DMS53 treated with DMSO at 0.1 percent for 48 hours (cell line): ENCODE measurements around the gene CROCC2.

Experiments
- DNase-seq: peaks from one replicate; lab custom pipeline; 2025; ENCODE audit not compliant: unreplicated experiment; lab: John Stamatoyannopoulos, UW

Gene CROCC2

DNA sequence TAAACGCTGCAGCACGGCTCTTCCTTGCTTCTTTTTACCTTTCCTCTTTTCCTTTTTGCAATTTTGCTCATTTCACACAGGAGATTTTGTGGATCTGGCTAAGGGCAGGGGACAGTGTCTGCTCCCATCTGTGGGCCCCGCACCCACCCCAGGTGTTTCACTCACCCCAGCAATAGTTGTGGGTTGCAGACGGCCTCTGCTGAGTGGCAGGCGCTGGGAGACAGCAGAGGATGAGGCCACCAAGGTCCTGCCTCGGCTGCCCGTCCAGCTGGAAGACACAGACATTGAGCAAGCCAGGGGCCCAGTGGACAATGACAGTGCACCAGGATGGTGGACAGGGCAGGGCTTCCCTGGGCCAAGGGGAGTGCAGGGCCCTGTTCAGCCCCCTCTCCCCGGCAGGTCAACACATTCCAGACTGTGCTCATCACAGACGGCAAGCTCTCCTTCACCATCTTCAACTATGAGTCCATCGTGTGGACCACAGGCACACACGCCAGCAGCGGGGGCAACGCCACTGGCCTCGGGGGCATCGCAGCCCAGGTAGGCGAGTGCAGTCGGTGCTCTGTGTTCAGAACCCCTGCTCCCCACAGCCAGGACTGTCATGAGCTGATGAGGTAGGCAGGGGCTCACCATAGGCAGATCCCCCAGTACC lies 127.3 kb downstream of the CROCC2 start:
- no peak for DNase-seq

DNA sequence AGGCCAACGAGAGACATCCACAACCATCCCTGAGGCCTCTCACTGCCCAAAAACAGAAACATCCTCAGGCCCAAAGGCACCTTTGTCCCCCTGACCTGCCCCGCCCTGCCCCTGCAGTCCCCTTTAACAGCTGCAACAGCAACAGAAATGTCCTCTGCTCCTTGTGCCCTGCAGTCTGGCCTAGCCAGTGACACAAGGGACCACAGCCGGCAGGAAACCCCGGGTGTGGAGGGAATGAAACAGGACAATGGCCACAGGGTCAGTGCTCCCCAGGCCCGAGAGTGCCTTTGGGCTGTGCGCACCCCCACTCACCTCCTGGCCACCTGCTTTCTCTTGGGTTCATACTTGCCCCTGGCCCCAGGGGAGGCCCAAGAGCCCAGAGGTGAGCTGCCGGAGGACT lies 127.9 kb downstream of the CROCC2 start:
- DNase-seq = no peak

DNA sequence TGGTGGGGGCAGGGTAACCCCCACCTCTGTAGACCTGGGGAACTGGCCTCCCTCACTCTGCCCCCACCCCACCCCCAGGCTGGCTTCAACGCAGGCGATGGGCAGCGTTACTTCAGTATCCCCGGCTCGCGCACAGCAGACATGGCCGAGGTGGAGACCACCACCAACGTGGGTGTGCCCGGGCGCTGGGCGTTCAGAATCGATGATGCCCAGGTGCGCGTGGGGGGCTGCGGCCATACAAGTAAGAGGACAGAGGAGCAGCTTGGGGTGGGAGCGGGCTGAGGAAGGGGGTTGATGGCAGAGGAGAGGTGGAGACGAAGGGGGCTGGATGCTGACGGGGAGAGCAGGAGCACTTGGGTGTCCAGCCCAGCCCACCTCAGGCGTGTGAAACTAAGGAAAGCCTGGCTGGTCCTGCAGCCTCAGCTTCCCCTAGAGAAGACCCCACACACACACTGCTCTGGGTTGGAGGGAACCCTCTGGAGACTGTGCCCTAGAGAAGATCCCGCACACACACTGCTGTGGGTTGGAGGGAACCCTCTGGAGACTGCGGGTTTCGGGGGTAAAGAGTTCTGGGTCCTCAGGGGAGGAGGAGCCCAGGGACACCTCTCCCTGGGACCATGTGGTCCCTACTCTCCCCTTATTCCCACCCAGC lies 128.5 kb downstream of the CROCC2 start:
- no peak for DNase-seq

DNA sequence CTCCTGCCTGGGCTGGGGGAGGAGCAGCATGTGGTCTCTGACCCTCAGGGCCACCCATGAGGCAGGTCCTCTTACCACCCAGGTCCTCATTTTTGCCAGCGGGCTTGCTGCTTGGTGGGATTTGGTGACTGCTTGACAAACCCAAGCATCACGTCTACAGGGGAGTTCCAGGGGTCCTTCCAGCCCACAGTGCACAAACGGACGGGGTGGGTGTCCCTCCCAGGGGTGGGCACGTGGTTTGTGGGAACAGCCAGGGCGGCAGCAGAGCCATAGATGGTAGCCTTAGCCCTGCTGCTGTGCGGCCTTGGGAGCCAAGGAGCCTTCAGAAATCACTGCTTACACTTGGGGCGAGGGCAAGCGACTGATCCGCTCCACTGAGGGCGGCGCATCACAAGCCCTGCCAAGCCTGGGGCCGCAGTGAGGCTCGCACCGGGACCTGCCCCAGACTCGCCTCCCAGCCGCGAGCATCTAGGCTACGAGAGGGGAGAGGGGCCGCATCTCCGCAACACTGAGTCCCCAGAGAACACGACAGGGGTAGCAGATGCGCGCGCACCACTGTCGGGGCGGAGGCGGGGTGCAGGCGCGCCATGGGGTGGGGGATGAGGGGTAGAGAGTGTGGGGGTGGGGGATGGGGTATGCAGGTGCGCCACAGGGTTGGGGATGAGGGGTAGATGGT lies 129.1 kb downstream of the CROCC2 start:
- DNase-seq = no peak

DNA sequence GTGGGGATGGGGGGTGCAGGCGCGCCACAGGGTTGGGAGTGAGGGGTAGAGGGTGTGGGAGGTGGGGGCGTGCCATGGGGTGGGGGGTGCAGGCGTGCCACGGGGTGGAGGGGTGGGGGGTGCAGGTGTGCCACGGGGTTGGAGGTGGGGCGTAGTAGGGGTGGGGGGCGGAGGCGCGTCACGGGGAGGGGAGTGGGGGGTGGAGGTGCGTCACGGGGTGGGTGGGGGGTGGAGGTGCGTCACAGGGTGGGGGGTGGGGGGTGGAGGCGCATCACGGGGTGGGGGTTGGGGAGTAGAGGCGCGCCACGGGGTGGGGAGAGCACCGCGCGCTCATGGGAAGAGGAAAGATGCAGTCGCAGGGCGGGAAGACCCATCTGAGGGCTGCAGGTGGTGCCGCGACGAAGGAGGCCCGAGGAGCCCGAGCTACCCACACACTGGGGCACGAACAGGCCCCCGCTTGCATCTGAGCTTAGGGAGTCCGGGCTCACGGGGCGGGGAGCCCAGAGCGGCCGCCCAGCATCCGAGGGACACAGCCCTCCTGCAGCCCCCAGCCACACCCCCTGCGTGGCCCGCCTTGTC lies 129.8 kb downstream of the CROCC2 start:
- DNase-seq = no peak

DNA sequence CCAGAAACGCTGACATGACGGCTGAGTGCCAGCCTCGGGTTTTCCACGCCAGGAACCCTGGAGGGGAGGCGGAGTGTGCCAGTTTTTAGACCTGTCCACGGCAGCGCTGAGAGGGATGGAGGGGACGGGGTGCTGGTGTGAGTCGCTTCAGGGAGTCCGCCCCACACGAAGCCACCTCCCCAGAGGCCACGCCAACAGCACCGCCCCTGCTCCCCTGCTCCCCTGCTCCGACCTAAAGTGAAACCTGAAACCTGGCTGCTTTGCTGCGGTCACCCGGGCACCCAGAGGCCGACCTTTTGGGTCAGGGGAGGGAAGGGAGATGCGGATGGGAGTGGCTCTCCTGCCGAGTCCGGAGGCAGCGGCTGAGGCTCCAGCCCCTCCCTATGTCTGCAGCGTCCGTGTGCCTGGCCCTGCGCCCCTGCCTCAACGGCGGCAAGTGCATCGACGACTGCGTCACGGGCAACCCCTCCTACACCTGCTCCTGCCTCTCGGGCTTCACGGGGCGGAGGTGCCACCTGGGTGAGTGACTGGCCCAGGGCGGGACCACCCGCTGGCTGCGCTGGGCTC lies 130.3 kb downstream of the CROCC2 start:
- no peak for DNase-seq

DNA sequence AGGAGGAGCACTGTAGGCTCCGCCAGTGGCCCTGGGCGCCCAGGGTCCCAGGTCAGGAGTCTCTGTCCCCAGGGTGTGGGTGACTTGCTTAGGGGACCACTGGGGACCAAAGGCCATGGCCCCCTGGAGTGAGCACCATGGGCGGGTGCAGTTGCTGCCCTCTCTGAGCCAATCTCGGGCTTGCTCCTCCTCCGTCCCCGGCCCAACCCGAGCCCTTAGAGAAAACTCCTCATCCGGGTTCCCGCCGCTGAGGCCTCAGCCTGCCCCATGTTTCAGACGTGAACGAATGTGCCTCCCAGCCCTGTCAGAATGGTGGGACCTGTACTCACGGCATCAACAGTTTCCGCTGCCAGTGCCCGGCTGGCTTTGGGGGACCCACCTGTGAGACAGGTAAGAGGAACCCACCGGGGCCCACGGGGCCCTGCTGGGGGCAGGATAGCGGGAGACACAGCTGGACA lies 130.9 kb downstream of the CROCC2 start:
- no peak for DNase-seq

DNA sequence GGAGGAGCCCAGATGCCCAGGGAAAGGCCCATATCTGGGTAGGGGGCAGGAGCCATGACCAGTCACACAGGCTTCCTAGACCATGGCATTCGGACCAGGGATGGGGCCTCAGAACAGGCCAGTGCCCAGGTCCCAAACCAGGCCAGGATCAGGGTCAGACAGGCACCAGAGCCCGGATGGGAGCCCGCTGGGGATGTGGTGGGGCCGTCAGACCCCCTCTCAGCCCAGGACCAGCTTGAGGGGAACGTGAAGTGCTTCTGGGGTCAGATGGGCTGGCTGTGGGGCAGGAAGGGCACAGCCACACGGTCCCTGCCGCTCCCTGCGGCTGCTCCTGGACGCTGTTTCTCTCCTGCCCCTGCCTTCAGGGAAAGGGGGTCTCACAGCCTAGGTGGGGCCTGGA lies 131.4 kb downstream of the CROCC2 start:
- no peak for DNase-seq

DNA sequence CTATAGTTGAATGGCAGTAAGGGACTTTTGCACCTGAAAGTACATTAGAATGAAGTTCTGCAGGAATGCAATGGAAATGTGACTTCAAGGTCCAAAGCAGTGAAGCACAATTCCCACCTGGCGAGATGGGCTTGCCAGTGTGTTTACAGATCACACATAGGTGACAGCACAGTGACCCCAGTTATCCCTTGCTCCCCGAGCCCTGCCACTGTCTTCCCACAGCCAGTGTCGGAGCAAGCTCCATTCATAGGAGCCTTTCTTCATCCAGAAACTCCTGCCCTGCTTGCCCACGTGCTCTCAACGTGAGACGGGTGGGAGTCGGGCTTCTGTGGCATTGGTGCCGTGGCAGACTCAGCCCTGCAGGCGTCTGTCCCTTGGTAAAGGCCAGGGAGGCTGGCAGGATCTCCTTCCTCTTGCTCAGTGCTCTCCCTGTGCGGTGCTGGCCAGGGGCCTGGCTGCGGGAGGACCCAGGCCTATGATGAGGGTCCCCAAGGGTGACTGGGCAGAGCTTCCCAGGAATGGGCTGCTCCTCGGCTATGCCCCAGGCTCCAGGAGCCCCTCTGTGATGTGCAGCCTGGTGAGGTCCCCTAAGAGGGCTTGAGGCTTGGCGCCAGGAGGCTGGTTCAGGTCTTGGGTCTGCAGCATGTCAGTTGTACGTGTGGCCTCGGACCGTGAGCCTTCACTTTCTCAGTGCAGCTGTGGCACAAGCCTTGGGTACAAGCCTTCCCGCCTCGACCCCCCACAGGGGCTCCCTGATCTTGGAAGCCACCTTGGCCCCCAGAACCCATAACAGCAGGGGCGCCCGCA lies 132.4 kb downstream of the CROCC2 start:
- no peak for DNase-seq

DNA sequence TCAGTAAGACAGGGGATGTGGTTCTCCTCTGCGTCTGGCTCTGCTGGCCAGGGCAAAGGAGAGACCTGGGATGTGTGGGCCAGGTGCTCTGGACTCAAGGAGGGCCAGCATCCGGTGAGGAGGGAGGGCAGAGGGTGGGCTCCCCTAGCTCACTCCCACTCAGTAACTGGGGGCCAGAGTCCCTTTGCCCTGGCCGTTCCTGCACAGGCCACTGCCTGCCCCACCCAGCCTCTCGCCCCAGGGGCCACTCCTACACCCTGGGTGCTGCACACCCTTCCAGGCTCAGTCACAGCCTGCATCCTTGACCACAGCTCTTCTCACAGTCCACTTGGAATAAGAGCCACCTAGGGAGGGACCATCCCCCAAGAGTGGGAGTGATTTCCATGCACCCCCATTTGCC lies 133.3 kb downstream of the CROCC2 start:
- no peak for DNase-seq

DNA sequence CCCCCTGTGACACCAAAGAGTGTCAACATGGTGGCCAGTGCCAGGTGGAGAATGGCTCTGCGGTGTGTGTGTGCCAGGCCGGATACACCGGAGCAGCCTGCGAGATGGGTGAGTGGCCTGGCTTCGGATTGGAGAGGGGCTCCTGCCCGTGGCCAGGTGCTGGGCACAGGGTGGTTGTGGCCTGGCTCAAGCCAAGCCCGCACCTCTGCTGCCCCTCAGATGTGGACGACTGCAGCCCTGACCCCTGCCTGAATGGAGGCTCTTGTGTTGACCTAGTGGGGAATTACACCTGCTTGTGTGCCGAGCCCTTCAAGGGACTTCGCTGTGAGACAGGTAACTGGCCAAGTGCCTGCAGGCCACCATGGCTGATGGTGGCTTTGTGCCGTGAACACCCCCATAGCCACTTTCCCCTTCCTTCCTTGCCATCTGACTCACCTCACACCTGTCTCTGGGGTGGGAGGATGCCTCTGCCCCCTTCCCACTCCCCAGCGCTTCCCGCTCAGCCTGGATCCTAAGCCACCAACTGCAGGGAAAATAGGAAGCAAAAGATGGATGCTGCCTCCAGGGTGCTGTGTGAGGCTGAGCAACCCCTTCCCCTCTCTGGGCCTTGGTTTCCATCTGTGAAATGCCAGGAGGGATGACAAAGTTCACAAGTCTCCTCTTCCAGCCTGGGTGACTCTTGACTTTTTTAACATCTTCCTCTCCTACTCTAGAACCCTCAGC lies 134.1 kb downstream of the CROCC2 start:
- DNase-seq = no peak

DNA sequence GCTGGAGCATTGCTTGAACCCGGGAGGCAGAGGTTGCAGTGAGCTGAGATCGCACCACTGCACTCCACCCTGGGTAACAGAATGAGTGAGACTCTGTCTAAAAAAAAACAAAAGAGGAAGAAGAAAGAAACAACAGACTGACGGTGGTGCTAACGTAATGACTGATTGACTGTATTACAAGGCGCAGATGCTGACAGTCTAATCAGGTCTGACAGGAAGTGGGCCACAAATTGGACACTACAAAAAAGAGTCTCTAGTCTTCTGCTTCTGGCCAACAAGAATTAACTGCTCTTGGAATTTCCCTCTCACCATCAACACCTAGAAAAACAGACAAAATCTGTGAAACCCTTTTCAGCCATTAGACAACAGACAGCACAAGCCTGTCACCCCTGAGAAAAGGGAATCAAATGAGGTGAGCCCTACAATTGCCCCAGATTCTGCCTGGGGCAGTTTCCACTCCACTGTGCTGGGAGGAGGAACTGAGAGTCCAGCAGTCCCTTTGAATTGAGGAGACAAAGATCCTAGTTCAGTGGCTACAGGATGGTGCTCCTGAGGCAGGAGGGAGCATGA lies 135.5 kb downstream of the CROCC2 start:
- DNase-seq = no peak
